Gastroesophageal sphincter (tissue), 3 donors: ENCODE measurements around the gene WLS.

Experiments
- EP300 ChIP-seq: sonication (generic); formaldehyde crosslinking; IDR thresholded peaks from one replicate; pipeline ENCODE4 v1.6.1; 2017; ENCODE audit warnings: antibody characterized with exemption, mild to moderate bottlenecking
- POLR2A ChIP-seq, 2 donors: fragments of 450-650 bp; IDR thresholded peaks; one replicate each; pipeline ENCODE4 v1.6.1; 2017; ENCODE audit warnings: antibody characterized with exemption in 2 of 2, mild to moderate bottlenecking in 2 of 2, moderate library complexity in 1 of 2
- POLR2AphosphoS5 ChIP-seq: sonication (generic); formaldehyde crosslinking; IDR thresholded peaks from one replicate; pipeline ENCODE4 v1.6.1; 2017; ENCODE audit warnings: antibody characterized with exemption
- TF ChIP-seq, protein P1 (sequence below), 4 experiments: fragments of 200-600 bp in 2 of 4; fragments of 450-650 bp in 2 of 4; sonication (generic) in 1 of 4; IDR thresholded peaks; one replicate each; pipeline ENCODE4 v1.5.1; 2017 to 2019; ENCODE audit warnings: antibody characterized with exemption in 4 of 4, mild to moderate bottlenecking in 2 of 4, moderate library complexity in 2 of 4

DNA sequence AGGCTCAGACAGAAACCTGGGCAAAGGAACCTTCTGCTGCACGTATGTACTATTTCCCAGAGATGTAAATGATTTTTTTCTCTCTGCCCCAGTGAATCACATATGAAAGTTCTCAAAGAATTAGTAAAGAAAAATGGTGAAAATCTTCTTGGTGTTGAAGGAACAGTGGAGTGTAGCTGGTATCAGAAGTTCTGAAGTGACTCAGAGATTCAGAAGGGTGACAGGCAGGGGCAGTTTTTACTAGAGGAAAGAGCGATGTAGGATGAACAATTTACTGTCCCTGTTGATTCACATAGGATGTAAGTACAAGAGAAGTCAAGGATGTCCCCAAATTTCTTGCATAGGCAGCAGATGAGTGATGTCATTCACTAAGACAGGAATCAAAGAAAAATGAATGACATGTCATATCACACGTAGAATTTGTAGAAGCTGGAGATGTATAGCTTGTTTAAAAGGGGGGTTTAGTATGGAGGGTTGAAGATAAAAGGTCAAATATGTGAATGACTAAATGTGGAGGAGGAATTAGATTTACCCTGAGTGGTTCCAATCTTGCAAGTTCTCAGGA is 26.4 kb downstream of the WLS start:
- TF ChIP-seq, protein P1, sequence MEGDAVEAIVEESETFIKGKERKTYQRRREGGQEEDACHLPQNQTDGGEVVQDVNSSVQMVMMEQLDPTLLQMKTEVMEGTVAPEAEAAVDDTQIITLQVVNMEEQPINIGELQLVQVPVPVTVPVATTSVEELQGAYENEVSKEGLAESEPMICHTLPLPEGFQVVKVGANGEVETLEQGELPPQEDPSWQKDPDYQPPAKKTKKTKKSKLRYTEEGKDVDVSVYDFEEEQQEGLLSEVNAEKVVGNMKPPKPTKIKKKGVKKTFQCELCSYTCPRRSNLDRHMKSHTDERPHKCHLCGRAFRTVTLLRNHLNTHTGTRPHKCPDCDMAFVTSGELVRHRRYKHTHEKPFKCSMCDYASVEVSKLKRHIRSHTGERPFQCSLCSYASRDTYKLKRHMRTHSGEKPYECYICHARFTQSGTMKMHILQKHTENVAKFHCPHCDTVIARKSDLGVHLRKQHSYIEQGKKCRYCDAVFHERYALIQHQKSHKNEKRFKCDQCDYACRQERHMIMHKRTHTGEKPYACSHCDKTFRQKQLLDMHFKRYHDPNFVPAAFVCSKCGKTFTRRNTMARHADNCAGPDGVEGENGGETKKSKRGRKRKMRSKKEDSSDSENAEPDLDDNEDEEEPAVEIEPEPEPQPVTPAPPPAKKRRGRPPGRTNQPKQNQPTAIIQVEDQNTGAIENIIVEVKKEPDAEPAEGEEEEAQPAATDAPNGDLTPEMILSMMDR (IDR thresholded peaks at IDR 0.05) = no peak
- TF ChIP-seq POLR2AphosphoS5 (no peak), EP300 (no peak), POLR2A (IDR thresholded peaks at IDR 0.05) (no peak)
